GM19468 (cell line): ENCODE results near the gene PPM1A.
A peak's percentile ranks its signal among the peaks of the same experiment; 100 is the strongest.

Experiments
- ATAC-seq: cut with Tn5 transposase; IDR thresholded peaks from one replicate; pipeline ENCODE4 v1.9.1; 2021; ENCODE audit warnings: mild to moderate bottlenecking, moderate library complexity, moderate number of reproducible peaks; ENCODE audit not compliant: unreplicated experiment; ENCODE audit errors: extremely low read depth

Gene PPM1A

DNA sequence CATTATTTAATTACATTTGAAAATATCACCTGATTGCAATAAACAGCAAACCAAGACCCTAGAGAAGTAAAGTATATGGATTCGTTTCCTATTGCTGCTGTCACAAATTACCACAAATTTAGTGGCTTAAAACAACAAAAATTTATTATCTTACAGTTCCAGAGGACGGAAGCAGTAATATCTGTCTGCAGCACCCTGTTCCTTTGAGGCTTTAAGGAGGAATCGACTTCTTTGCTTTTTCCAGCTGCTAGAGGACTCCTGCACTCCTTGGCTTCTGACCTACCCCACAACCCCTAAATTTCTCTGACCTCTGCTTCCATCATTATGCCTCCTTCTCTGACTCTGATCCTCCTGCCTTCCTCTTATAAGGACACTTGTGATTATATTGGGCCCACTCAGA, 23.8 kb upstream of the PPM1A start:
- ATAC-seq: no peak

DNA sequence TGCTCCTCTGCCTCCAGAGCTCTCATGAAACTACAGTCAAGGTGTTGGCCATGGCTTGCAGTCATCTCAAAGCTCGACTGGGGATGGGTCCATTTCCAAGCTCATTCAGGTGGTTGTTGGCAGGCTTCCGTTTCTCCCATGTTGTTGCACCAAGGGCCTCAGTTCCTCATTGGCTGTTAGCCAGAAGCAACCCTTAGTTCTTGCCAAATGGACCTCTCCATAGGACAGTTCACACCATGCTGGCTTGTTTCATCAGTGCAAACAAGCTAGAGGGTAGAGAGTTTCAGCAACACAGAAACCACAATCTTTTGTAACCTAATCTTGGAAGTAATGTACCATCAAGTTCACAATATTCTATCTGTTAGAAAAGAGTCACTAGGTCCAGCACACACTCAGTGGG, 22.7 kb upstream of the PPM1A start:
- no peak for ATAC-seq

DNA sequence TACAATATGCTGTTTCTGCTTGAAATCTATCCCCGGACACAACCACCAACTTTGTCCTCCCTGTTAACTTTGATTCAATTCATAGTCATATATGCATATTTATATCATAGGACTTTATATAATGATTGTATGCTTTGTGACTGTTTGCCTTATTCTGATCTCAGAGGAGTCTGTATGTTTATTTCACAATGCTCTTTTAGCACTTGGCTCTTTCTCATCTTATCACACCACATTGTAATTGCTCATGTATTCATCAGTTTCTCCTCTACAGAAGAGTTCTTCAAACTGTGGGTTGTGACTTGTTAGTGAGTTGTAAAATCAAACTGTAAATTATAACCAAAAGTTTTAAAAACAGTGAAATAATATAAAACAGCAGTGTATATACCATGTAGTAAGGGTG, 21.7 kb upstream of the PPM1A start:
- ATAC-seq: no peak

DNA sequence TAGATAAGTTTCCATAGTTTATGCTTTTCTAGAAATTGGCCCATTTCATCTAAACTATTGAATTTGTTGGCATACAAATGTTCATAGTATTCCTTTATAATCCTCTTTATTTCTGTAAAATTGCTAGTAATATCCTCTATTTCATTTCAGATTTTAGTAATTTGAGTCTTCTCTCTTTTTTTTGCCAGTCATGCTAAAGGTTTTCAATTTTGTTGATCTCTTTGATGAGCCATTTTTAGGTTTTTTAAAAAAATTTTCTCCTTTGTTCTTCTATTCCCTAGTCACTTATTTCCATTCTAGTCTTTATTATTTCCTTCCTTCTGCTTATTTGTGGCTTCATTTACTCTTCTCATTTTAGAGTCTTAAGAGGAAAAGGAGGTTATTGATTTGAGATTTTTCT, 19.4 kb upstream of the PPM1A start:
- ATAC-seq: no peak

DNA sequence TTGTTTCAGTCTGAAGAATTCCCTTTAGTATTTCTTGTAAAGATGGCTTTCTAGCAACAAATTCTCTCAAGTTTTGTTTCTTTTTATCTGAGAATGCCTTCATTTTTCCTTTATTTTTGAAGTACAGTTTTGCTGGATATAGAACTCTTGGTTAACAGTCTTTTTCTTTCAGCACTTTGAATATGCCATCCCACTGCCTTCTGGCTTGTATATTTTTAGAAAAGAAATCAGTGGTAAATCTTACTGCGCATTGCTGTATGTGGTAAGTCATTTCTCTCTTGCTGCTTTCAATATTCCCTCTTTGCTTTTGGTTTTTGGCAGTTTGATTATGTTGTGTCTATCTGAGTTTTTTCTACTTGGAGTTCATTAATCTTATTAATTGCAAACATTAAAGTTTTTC, 16.8 kb upstream of the PPM1A start:
- ATAC-seq: no peak

DNA sequence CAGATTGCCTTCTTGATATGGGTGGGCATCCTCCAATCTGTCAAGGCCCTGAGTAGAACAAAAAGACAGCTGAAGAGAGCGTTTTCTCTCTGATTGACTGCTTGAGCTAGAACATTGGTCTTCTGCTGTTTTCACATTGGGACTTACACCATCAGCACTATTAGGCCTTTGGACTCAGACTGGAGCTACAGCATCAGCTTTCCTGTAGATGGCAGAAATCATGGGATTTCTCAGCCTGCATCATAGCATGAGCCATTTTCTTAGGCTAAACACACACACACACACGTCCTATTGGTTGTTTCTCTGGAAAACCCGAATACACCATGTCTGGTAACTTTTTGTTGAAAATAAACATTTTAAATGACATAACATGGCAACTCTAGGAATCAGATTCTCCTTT, 15.8 kb upstream of the PPM1A start:
- no peak for ATAC-seq

DNA sequence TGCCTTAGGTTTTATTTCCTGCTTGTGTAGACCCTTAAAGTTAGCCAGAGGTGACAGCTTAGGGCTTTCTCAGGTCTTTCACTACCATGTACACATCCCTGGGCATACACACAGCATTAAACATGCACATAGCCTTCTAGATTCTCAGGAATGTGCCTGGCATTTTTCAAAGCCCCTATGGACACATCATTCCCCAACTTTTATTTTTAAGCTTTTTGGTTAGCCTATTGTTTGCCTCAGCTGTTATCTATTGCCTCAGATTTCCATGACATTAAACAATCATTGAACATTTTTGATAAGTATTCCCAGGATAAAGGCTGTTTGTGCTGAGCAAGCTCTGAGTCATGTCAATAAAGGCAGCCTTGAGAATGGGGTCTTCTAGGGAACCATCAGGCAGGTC, 15.1 kb upstream of the PPM1A start:
- no peak for ATAC-seq

DNA sequence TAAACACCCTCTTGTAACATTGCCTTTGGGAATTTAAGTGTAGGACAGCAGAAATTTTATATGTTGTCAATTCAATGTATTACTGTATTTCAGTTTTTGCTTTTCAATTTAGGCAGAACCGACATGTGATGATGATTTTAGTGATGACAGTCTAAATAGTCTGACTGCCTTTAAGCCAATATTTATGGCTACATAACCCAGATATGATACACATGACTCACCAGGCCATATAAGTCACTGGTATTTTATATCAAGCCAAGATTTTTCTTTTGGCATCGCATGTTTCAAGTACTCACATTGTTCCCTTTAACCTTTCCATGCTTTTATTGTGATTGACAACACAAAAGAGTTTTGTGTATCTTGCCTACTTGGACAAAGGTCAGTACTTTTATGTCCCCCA, 13.6 kb upstream of the PPM1A start:
- no peak for ATAC-seq

DNA sequence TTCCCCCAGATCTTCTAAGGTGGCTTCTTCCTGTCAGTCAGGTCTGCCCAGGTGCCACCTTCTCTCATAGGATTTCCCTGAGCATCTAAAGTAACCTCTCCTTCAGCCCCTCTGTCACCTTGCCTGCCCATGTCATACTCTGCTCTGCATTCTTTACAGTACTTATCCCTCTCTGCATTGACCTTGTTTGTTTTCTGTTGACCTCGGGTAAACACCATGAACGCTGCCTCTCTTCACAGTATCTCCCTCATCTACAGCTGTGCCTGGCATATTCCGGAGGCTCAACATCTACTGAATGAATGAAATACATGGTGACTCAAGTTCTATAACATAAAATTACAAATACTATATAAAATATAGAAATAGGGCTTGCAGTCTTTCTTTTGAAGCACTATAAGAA, 10.1 kb upstream of the PPM1A start:
- no peak for ATAC-seq

DNA sequence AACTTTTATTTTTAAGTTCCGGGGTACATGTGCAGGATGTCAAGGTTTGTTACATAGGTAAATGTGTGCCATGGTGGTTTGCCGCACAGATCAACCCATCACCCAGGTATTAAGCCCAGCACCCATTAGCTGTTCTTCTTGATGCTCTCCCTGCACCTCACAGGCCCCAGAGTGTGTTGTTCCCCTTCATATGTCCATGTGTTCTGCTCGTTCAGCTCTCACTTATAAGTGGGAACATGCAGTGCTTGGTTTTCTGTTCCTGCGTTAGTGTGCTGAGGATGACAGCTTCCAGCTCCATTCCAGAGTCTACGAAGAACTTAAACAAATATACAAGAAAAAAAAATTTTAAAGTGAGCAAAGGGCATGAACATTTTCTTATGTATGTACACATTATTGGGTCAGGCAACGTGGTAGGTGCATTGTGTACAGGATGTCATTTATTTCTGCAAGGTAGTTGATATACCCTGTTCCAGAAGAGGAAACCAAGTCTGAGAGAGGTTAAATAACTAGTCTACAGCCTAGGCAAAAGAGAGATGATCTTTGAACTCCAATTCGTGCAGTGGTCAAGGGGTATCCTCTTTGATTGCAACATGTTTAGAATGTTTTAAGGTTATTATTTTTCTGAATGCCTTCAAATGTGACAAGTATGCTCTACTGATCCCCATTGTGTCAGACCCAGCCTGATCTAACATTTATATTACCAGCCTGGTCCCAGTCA, 8.7 kb upstream of the PPM1A start:
- ATAC-seq: no peak

DNA sequence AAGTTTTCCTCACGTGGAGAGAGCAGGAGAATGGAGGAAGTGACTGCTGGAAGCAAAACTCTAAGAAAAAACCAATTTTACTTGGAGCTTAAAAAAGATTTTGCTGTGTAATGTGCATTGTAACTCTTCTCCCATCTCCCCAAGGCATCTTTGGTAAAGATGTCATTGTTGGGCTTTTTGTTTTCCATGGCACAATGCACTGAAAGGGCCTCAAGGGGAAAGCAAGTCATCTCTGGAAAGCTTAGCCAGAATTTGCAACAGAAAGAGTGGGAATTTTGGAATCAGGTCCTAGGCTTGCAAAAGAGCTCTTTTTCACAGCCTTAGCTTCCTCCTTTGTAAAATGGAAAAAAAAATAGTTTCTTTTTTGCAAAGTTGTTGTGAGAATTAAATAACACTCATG, 7.9 kb upstream of the PPM1A start:
- no peak for ATAC-seq

DNA sequence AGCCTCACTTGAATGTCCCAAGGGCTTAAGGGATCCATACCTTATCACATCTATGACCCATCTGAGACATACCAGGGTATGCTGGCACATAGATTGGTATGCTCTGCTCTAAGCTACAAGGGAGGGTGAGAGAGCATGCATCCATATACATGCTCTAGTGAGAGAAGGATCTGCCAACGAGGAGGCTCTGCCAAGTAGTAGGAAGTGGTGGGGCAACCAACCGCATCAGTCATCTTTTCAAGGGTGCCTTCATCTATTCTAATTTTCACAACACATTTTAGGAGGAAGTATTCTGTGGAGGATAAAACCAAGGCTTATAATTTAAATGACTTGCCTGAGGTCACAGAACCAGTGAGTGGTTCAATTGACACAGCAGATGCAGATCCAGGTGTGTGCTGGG, 6.6 kb upstream of the PPM1A start:
- ATAC-seq: no peak

DNA sequence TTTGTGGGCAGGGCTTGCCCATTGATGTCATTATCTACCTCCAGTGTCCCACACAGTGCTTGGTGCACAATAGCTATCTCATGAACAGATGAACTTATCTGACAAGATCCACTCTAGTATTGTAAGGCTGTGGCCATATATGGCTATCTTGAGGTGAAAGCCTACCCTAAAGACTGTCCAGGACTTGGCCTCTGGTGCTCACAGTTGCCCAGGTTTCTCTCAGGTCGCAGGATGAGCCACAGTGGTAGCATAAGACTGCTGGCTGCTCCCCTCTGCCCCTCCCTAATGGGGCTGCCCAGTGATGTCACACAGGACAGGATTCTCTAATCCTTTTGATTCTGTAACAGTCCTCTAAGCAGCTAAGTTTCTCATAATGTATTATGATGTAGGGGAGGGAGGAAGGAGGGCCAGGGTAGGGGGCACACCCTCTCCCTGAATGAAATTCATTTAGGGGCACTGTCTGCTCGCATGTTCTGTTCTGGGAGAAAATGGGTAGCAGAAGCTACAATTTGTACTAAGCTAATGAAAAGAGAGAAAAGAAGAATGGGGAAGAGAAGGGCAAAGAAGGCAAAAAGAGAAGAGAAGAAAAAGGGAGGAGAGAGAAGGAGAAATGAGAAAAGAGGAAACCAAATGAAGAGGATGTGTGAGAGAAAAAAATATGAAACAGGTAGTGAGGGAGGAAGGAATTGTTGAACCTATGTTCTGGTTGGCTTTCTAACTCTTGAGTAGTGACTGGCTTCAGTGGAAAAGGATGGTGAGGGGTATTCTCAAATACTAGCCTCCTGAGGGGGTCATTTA, 3.4 kb upstream of the PPM1A start:
- no peak for ATAC-seq

DNA sequence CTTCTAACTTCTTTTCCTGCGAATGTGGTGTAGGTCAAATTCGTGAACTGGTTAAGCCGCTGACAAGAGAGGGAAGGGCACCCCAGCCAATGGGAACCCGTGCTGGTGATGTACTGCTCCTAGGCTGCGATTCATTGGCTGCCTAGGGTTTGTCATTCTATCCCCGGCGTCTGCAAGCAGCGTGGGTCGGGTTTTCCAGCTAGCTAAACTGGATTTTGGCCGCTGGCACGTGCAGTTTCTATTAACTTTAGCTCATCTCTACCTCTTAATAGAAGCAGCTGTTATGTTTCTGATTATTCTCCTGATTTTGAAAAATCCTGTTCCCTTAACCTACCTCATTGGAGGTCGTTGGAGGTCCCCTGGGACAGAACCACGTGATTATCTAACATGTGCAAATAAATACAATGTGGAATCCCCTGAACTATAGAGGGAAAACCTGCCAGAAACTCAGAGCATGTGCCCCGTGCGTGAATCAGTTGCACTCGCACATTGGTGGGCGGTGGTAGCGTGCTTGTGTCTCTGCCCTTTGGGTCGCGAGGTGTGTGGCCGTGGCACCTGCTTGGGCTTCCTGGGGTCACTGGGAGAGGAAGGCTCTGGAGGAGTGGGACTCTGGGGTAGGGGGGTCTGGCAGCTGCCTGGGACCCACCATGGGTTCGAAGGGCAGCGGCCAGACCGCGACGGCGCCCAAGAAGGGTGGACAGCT, 876 bp upstream of the PPM1A start:
- ATAC-seq: no peak

DNA sequence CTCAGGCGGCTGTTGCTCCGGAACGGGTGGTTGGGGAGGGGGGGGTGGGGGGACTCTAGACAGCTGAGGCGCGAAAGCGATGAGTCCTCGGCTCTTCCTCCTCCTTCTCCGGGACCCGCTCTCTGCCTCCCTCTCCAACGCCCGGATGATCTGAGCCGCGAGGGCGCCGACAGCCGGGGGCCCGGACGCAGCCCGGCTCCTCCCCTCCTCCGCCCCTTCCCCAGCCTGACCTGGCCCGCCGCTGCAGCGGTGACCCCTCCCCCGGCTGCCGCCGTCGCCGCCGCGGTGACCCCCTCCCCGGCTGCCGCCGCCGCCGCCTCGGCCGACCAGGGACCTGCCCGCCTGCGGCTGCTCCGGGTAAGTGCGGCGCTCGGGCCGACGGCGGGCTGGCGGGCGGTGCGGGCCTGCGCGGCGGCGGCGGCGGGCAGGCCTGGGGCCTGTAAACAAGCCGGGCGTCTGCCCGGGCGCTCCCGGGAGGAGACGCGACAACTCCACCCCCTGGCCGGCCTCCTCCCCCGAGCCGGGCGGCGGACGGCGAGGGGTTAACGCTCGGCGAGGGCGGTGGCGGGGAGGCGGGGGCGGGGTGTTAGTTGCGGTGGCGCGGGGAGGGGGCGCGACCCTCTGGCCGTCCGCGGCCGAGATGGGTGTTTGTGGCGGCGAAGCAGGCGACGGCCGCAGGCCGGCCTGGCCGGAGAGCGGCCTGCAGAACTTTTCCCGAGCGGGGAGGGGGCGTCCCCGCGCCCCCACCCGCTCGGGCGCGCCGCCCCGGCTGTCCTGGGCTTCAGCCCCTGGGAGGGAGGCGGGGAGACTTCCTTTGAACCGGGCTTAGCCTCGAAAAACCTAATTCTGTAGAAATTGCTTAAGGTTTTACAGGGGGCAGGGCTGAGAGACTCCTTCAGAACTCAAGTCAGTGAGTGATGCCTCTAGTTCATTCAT, 568 bp downstream of the PPM1A start:
- ATAC-seq: peak; percentile 4

DNA sequence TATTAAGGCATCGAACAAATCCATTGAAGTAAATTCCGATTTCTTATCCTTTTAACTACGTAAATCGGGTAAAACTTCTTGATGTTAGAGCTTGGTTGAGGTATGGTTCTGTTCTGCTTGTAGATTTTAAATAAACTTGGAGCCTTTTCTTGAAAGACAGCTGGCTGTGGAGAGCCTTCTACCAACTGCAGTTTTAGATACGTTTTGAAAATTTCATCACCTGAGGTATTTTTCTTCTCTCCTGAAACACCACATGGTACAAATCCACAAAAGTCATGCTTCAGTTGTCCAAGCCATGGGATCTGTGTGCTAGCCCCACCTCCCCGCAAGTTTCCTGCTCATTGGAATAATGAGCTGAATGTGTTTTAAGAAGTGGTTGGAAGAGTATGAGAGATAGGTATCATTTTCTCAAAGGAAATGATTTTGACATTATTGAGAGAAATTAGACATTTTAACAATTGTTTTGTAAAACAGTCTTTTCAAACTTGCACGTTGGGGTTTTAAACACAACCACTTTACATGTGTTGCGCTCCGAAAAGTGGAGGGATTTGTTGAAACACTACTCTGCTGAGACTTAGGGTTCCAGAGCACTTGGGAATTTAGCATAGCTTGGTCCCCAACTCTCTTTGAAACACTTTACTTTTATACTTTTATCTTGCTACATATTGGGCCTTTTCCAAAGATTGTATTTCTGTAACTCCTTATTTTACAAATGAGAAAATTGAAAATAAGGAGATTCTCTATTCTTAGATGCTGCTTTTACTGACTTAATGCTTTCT, 1.4 kb downstream of the PPM1A start:
- ATAC-seq: no peak

DNA sequence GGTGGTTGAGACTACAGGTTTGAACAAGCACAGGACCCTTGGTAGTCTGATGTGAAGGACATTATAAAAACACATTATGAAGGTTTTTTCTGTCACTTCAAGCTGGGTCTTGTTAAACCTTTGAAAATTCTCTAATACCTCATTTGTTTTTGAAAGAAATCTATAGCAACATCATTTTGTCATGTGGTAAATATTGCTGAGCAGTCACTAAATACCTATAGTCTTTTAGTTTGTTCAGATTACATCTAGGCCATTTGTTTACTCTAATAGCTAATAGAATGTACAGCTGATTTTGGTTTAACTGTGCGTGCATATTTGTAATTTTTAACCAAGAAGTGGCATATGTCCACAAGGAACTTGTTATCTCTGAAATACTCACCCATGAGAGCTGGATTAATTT, 2.9 kb downstream of the PPM1A start:
- ATAC-seq: no peak

DNA sequence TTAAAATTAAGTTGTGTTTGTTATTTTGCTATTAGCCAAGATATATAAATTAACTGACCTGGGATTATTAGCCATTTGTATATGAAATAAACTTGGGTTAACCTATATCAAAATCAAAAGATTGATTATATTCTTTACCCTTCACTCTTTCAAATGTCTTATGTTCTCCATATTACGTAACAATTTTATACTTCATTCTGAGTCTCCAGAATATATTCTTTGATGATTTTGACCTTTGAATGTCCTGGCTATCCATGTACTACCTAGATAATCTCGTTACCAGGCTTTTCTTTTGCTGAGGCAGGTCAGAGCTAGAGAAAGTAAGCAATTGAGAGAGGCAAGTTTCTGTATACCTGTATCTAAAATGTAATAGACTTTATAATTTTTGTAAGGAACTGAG, 3.6 kb downstream of the PPM1A start:
- ATAC-seq: no peak

DNA sequence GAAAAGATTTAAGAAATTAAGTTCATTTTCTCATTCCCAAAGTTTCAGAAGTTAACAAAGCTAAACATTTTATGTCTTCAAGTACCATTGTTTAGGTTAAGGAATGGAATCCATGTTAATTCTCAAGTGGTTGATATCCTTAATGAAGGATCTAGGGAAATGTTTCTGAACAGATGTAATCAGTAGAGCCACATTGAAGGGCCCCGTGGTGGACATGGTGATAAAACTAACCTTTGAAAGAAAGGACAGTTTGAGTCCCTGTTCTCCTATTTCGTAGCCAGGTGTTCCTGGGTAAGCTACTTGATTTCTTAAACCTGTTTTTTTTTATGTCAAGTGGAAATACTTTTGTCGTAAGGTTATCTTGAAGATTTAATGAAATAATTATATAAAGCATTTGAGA, 4.6 kb downstream of the PPM1A start:
- no peak for ATAC-seq

DNA sequence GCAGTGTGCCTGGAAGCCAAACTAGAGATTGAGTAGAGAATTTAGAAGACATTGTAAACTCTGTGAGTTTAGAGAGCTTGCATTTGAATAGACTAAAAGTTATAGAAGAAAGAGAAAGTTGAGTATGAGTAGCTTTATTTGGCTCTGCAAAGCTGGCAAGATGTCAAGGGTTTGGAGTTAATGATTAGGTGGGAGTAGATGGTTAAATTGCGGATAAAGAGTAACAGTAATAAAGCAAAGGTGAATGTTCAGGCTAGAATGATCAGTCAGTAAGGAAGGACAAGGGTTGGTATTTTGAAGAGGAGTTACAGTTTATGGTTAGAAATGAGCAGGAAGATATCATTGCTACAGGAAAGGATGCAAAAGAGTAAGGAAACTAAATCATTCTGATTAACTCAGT, 5.2 kb downstream of the PPM1A start:
- ATAC-seq: no peak
